SK-N-SH (cell line): ENCODE measurements around the gene SLC2A1.

Experiments
- POLR2AphosphoS5 ChIP-seq: IDR thresholded peaks from 2 replicates; pipeline ENCODE4 v1.6.1; 2012; ENCODE audit warnings: low read depth, low read length
- YY1 ChIP-seq: IDR thresholded peaks from 2 replicates; pipeline ENCODE4 v1.4.0; 2012; ENCODE audit warnings: low read depth, mild to moderate bottlenecking
- TF ChIP-seq, protein P1 (sequence below): fragments of 200-600 bp; sonication (generic); IDR thresholded peaks from 2 replicates; pipeline ENCODE4 v1.6.1; 2017; ENCODE audit warnings: antibody characterized with exemption, mild to moderate bottlenecking, moderate library complexity
- TF ChIP-seq, protein P2 (sequence below): IDR thresholded peaks from 2 replicates; pipeline ENCODE4 v1.6.1; 2012; ENCODE audit warnings: mild to moderate bottlenecking, low read depth, low read length, moderate library complexity

- TF ChIP-seq, protein P1, sequence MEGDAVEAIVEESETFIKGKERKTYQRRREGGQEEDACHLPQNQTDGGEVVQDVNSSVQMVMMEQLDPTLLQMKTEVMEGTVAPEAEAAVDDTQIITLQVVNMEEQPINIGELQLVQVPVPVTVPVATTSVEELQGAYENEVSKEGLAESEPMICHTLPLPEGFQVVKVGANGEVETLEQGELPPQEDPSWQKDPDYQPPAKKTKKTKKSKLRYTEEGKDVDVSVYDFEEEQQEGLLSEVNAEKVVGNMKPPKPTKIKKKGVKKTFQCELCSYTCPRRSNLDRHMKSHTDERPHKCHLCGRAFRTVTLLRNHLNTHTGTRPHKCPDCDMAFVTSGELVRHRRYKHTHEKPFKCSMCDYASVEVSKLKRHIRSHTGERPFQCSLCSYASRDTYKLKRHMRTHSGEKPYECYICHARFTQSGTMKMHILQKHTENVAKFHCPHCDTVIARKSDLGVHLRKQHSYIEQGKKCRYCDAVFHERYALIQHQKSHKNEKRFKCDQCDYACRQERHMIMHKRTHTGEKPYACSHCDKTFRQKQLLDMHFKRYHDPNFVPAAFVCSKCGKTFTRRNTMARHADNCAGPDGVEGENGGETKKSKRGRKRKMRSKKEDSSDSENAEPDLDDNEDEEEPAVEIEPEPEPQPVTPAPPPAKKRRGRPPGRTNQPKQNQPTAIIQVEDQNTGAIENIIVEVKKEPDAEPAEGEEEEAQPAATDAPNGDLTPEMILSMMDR, result no peak
- TF ChIP-seq YY1 (no peak), POLR2AphosphoS5 (no peak)
- TF ChIP-seq, protein P2, sequence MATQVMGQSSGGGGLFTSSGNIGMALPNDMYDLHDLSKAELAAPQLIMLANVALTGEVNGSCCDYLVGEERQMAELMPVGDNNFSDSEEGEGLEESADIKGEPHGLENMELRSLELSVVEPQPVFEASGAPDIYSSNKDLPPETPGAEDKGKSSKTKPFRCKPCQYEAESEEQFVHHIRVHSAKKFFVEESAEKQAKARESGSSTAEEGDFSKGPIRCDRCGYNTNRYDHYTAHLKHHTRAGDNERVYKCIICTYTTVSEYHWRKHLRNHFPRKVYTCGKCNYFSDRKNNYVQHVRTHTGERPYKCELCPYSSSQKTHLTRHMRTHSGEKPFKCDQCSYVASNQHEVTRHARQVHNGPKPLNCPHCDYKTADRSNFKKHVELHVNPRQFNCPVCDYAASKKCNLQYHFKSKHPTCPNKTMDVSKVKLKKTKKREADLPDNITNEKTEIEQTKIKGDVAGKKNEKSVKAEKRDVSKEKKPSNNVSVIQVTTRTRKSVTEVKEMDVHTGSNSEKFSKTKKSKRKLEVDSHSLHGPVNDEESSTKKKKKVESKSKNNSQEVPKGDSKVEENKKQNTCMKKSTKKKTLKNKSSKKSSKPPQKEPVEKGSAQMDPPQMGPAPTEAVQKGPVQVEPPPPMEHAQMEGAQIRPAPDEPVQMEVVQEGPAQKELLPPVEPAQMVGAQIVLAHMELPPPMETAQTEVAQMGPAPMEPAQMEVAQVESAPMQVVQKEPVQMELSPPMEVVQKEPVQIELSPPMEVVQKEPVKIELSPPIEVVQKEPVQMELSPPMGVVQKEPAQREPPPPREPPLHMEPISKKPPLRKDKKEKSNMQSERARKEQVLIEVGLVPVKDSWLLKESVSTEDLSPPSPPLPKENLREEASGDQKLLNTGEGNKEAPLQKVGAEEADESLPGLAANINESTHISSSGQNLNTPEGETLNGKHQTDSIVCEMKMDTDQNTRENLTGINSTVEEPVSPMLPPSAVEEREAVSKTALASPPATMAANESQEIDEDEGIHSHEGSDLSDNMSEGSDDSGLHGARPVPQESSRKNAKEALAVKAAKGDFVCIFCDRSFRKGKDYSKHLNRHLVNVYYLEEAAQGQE, result no peak
Observed at GRCh38 chr1:42943166-42943565, 15.5 kb downstream of the SLC2A1 start.
